Anterior cingulate cortex (tissue), 58 donors: ENCODE results near the gene ZNF608.
A peak's percentile ranks its signal among the peaks of the same experiment; 100 is the strongest.

ENCODE experiments used
- DNase-seq, 58 donors: peaks; one replicate each; lab custom pipeline; 2025; lab: John Stamatoyannopoulos, UW

ZNF608 gene

DNA sequence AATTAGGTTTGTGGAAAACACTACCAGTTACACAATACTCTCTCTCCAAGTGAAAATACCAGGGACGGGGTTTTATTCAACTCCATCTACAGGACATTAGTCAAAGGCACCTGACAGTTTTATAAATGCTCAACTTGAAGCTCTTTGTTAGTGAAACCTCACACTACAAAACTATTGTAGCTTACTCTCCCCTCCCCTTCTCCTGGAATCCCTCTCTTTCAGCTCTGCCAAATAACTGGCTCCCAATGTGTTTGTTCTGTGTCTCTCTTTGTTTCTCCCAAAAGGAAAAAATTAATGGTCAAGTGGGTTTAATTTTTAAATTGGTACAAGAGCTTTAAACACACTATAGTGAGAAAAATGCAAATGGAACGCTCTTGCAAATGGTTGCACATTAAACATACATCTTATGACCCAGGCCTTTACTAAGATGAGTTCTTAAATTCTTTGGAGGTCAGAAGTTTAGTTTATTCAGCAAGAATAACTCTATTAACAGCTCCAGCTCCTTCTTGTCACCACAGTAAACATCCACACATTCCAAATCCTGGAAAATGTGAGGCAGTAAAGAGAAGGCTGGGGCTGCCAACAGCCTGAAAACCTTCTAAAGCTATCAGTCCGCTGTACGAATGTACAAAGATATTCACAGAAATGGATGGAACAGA is 48.4 kb downstream of the ZNF608 start:
- peak in 1 of 58 donors; percentile 53 for DNase-seq

DNA sequence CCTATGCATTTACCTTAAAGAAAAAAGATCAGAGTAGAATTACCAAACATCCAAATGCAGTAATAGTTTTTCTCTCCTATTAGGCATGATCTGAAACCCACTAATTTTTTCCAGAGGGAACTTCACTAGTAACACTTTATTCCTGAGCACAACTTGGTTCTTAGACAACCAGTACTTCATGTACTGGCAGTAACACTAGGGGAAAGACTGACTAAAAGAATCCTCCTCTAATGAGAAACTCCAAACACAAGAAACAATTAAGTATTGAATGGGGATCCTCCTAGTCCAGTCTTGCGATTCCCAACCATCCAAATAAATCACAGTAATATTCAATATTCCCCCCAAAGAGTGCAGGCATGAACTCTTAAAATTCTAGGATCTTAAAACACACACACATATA is 48.9 kb downstream of the ZNF608 start:
- peak in 1 of 58 donors; percentile 53 for DNase-seq

DNA sequence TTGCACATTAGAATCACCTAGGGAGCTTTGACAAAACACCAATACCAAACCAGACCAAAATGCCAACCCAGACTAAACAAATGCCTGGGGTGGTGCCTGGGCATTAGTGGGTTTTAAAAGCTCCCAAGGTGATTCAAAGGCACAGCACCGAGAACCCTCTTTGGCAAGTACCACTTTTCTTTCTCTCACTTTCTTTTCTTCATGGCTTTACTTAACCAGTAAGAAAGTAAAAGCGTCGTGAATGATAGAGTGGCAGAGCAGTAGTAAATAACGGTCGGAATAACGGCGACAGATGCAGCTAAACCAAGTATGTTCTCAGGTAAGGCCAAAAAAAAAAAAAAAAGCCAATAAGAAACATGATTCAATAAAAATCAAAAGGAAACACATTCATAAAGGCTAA is 49.5 kb downstream of the ZNF608 start:
- DNase-seq = no peak
